ENCODE measurements around the gene ROR2.

Gene ROR2

DNA sequence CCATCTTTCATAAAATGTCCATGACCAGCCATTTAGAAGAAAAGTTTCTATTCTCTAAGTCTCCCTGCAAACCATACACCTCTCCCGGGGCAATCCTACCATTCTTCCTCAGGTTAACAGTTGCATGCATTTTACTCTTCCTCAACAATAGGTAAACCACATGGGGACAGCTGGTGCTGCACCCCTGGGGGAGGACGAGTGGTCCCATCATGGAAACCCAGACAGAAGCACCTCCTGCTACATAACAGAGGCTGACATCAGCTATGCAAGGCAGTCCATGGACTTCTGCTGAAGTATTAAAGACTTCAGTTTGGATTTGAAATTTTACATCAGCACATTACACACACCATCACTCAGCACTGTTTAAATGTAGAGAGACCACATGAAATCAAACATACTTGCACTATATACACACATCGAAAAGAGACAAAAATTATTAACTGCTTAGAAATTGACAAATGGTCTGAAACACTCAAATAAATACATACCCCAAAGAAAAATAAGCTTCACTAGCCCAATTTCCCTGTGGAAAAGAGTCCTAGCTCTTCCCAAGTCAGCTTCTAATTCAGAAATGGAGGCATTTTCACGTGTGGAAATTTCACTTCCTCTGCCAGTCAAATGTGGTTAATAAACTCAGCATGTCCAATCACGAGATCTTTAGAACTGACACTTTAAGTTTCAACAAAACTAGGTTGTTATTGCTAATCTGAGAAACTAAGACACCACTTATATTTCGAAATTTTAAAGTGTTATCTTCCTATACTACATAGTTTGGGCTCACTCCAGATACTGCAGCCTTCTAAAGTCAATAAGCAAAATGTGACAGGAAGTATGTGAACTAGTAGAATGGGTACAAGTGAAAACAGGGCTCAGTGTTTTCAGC lies 173.4 kb downstream of the ROR2 start:
- DNase-seq (ENCODE audit: low read depth, low spot score): no peak

DNA sequence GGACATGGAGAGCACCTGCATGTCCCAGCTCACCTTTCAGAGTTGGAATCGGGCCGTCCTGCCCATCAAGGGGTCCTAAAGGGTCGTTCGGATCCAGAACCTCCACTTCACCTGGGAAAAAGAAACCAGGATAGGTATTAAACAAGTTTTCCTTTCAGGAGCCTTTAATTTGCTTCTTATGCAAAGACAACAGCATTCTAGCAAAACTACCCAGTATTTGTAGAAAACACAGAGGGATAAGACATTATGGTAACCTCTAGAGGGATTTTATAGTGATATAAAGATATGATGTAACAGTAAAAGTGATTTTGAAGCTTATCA lies 174.4 kb downstream of the ROR2 start:
- no peak for DNase-seq (ENCODE audit: low read depth, low spot score)

DNA sequence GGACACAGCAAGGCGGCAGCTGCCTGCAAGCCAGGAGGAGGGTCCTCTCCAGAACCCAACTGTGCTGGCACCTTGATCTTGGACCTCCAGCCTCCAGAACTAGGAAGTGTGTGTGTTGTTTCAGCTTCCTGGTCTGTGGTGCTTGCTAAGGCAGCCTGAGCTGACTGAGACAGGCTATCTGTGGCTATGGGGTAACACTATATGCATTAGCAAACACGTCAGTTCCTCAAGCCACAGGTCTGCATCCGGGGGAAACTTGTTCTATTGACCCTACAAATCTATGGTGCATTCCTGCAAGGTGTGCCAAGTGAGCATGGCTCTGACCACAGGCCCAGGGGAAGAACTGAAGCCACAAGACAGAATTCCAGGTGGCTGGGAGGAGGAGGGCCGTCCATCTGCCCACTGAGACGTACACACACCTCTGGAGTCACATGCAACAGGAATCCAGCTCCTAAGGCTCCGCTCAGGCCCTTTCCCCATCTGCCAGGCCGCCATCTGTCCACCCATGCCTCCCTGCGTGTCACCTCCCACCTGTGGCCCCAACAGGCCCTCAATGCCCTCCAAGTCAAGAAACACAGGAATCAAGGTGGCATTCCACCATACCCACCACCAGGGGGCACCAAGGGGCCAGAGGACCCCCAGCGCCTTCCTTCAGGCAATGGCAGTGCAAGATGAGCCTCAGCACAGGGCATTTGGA lies 174.9 kb downstream of the ROR2 start:
- peak; percentile 28 for DNase-seq (ENCODE audit: low read depth, low spot score)

DNA sequence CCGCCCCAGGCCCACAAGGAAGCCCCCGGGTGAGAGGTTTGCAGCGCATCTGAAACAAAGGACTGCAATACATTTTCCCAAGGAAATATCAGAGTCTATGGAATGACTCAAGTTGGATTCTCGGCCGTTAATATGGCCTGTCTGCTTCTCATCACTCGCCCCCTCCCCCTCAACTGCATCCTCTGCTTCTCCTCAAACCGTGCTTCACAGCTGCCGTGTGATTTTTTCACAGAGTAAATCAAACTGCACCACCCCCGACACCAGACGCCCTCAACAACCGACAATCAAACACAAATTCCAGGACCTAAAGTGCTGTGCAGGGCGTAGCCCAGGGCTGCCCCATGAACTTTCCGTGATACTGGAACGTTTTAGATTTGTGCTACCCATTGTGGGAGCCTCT lies 176.9 kb downstream of the ROR2 start:
- no peak for DNase-seq (ENCODE audit: low read depth, low spot score)

DNA sequence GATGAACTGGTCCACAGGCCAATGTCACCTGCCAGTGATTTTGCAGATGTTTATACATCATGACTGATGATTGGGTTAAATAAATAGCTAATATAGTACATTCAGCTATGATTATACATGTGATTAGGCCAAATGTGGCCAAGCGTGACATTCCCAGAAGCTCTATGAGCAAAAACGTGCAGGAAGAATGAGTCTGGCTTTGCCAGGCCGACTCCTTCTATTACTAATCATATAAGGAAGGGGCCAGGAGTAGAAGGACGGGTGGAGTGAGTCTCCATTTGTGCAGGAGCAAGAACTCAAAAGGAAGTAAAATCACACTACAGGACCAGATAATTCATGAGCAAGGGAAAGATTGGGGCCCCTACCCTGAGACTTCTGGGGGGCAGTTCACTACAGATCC lies 178.2 kb downstream of the ROR2 start:
- DNase-seq (ENCODE audit: low read depth, low spot score): no peak

DNA sequence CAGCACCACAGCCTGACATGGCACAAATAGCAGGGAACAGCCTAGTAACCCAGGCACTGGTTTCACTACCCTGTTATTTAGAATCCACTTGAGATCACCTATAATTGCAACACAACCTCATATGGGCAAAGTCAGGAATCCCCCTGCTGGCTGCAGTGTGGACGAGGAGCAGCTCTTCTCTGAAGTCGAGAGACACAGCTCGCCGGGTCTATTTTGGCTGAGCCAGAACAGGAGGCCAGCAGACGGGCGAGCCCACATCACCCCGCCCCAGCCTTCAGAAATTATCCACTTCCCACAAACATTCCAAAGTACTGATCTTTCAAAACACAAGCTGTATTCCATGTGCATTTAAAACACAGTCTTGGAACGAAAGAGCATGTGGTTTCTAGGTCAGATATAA lies 179.0 kb downstream of the ROR2 start:
- DNase-seq (ENCODE audit: low read depth, low spot score): peak; percentile 58

DNA sequence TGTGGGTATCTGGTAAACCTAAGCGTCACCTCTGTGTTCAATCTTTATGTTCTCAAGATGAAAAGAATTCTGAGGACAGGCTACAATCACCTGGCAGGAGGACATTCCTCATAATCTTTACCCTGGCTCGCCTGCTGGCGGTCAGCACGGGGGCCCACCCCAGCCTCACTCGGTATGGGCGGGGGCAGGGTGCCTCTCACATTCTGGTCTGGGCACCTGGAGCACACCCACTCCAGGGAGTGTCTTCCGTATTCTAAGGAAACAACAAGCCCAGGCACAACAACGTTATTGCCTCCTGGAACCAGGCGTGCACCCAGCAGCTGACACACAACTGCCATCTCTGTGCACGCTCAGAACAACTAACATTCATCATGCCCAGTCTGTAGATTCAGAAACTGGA lies 179.8 kb downstream of the ROR2 start:
- DNase-seq (ENCODE audit: low read depth, low spot score): no peak

DNA sequence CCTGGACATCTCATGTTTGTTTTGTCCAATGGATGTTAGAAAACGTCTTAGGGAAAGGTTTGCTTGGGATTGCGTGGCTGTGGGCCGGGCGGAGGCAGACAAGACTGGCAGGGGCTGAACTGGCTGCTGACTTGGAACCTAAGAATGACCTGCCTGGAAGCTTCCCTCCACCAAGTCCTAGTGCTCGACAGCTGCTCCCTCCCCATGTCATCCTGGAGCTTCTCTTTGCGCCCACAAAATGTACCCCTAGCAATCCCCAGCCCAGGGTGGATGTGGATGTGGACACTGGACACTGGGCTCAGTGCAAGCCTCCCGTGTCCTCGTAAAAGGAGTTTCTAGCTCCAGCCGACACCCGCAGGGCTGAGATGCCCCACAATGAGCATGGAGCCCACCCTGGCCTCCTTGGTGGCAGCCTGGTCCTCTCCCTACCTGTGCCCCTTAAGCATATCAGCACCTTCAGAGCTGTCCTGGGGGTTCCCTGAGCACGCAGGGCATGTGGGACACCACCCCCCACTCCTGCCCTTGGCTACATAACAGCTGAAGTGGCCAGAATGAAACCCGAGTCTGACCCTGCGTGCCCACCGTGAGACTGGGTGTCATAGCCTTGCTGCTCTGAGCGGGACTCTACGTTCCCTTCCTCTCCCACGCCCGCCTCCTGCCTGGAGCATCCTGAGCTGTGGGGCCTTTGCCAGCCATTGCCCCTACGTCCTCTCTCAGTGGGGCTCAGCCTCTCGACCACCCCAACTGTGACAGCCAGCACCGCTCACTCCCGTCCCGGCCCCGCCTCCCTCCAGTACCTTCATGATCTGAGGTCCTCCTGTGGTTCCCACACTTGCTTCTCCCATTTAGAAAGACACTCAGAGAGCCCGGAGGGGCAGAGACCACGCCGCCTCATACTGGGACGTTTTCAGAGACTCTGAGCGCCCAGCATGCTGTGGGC lies 180.8 kb downstream of the ROR2 start:
- DNase-seq (ENCODE audit: low read depth, low spot score): no peak

DNA sequence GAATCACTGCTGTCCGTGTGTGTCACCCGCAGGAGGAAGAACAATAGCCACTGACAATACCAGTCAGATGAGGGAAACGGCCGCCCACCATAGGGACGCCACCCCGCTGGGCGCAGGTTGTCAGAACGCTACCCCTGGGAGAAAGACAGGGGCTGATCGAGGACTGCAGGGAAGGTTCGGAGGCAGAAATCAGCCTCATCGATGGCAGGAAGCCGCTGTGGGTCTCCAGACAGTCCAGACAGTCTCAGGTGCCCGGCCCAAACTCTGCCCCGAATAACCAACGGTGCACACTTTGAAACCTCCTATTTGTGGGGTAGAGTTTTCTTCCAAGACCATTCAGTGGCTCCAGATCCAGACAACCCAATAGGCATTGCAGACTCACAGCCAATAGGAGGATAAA lies 181.5 kb downstream of the ROR2 start:
- no peak for DNase-seq (ENCODE audit: low read depth, low spot score)

DNA sequence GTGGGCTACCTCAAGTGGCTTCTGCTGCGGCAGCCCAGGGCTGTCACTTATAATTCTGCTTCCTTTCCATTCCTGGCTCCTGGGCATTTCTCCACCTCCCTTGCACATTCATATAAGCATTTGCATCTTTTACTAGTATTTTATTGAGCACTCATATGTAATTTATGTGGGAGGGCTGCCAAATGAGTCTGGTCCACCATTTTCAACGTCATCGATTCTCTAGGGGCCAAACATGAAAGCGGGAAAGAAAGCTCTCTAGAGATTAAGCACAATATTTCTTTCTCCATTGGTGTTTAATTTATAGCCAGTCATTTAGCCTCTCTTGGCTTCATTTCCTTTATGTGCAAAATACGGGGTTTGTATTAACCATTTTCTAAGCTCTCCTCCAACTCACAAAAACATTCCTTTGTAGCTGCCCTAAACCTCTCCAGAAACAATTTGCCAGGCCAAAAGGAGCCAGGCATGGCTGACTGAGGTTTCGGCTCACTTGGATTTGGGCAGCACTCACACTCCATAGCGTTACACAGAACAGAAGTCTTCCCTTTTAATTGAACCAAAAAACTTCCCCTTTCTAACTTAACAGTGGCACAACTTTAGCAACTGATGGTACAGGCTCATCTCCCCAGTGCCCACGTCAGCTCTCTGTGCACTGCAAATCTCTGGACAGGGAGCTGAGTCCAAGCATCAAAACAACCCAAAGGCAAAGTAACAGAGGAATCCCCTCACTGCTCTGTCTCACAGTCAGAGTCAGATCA lies 183.5 kb downstream of the ROR2 start:
- no peak for DNase-seq (ENCODE audit: low read depth, low spot score)

DNA sequence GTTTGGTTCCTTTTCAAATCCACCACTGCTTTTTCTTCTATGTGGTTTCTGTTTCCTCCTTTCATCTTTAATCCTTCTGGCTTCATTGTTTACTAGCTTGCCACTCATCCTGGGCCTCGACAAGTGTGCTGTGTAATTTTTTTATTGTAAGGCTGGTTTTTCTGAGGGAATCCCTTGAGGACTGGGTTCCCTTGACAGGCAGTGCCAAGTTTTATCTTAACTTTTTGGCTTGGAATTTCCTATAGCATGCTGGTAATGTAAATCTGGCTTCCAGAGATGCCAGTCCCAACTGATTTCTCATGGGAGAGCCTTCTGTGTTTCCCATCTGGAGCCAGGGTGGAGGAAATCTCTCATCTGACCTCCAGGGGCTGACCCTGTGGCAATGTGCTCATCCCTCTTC lies 184.7 kb downstream of the ROR2 start:
- DNase-seq (ENCODE audit: low read depth, low spot score): no peak

DNA sequence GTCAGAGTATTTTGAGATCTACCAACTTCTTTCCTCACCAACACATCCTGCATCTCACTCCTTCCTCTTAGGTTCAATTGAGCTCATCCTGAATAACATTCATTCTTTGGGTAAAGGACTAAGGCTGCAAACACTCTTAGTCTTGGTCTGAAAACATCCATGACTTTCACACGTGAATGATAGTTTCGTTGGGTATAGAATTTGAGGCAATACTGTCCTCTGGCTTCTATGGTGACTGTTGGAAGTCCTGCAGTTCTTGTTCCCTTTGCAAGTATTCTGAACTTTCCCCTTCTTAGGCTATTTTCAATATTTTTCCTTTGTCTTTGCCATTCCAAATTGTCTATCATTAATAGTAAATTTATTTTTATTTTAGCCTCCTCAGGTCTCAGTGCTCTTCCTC lies 185.4 kb downstream of the ROR2 start:
- DNase-seq (ENCODE audit: low read depth, low spot score): no peak

DNA sequence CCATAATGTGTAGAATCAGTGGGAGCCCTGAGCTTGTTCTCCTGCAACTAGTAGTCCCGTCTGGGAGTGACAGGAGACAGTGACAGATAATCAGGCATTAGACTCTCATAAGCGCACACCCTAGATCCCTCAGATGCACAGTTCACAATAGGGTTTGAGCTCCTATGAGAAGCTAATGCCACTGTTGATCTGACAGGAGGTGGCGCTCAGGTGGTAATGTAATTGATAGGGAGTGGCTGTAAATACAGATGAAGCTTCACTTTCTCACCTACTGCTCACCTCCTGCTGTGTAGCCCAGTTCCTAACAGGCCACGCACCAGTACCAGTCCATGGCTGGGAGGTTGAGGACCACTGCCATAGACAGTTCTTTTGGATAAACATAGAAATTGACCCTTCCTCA lies 188.7 kb downstream of the ROR2 start:
- no peak for DNase-seq (ENCODE audit: low read depth, low spot score)

DNA sequence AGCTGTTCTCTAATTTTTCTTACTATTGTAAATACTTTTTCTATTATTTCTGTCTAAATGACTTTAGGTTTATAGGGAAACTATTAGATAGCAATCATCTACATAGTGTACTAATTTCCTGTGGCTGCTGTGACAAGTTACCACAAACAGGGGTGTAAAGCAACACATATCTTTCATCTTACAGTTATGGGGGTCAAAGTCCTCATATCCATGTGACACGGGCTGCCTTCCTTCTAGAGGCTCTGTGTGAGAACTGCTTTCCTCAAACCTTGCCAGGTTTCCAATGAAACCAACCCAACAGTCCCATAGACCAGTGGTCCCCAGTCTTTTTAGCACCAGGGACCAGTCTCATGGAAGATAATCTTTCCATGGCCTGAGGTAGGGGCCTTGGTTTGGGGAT lies 189.1 kb downstream of the ROR2 start:
- no peak for DNase-seq (ENCODE audit: low read depth, low spot score)

DNA sequence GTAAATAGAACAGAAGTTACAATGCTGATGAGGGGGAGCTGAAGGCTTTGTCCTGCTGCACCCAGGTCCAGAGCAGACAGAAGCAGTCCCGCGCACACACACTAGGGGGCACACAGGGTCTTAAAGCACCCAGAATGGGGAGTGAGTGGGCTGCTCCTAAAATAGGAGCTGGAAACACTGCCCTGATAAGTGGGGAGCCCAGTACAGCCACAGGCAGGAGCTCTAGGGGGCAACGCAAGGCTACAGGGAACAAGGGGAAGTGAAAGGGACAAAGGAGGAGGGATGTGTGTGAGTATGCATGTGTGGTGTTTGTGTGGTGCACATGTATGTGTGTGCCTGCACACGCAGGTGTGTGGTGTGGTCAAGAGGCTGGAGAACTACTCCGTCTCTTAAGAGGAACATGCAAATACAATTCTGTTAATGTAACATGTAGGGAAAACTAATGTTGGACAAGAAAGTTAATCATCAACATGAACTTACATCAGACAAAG lies 191.5 kb downstream of the ROR2 start:
- no peak for DNase-seq (ENCODE audit: low read depth, low spot score)

DNA sequence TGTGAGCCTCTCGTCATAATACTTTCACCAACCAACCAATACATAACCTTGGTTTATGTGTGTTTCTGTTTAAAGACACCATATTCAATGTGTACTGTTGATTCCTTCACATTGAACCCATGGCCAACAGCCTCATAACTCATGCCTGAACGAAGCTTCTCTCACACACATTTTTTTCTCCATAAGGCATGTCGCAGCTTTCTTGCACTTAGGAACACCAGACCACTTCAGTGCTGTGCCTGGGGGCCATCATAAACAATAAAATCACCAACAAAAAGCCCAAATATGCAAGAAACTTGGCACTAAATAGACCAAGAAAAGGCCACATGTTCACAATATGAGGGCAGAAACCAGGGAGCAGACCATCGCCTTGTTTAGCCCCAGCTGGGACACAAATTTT lies 192.2 kb downstream of the ROR2 start:
- no peak for DNase-seq (ENCODE audit: low read depth, low spot score)

DNA sequence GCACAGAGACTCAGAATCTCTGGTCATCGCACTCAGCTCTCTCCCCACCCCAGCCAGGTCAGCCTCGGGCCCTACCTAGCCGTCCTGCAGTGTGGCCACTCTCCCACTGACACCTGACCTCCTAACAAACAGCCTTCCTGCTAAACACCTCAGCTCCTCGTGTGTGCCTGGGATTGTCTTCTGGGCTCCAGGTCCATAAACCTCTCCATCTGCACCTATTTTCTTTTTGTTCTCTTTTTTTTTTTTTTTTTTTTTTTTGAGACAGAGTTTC lies 193.6 kb downstream of the ROR2 start:
- DNase-seq (ENCODE audit: low read depth, low spot score): no peak

DNA sequence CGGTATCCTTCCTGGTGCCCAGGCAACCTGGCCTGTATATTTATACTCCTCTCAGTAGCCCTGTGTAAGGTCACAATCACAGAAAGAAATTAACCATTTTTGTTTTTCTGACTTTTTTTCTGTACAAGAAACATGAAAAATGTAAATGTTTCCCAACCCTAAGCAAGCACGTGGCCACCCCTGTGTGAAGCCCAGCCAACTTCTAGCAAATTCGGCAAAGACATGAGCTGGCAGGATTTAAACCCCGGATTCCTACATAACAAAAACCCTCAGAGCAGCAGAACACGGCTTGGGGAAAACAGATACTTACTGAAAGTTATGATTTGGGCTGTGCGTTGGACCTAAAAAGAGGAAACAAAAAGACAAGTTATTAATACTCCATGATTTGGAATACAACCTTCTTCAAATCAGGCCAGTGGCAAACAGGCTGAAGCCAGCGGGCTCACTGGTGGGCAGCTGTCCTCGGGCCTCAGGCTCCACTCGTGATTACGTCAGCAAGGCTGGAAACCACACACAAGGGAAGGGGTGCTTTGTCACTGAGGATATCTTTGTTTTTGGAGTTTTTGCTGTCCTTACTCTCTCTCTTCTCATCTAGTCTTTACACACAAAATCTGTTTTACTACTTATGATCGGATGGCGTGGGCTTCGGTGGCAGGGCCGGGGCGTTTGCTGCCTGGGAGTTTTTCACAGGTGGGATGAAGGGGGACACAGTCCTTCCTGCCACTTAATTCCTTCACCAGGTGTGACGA lies 194.1 kb downstream of the ROR2 start:
- no peak for DNase-seq (ENCODE audit: low read depth, low spot score)

DNA sequence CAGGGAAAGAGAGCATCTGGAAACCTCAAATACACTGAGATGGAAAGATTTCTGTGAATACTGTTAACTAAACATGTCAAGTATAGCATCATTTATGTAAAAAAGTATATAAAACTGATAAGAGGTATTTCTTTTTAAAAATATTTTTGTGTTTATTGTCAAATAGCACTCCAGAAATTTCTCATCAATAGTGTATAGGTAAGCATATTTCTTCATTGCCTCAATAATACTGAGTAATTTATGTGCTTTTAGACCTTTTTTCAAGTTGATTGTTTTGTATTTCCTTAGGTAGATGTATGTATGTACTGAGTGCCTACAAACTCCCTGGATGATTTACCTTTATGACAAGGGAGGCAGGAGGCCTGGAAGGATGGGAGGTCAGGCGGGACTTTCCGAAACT lies 196.3 kb downstream of the ROR2 start:
- DNase-seq (ENCODE audit: low read depth, low spot score): no peak

DNA sequence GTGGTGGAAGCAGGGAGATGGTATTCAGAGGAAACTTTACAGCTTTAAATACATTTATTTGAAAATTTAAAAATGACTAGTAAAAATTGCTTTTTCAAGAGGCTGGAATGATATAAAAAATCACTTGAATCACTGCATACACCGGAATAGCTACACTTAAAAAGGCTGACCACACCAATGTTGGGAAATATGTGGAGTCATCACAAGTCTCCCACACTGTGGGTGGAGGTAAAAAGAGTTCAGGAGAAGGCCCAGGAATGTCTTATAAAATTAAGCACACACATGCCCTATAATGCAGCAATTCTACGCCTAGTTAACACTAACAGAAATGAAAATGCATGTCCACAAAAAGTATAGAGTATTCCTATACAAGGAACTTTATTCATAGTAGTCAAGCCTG lies 198.1 kb downstream of the ROR2 start:
- no peak for DNase-seq (ENCODE audit: low read depth, low spot score)

DNA sequence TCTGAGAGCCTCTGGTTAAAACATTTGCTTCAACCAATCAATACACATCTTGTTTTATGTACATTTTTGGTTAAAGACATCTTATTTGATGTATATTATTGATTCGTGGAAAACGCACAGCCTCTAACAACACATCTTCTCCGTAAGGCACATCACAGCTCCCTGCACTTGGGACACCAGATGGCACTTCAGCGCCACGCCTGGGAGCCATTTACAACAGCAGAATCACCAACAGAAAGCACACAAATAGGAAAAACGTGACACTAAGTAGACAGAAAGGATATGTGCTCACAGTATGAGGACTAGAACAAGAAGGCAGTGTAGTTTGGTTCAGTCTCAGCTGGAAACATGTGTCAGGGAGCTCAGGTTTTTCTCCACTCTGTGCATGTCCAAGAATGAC lies 199.7 kb downstream of the ROR2 start:
- no peak for DNase-seq (ENCODE audit: low read depth, low spot score)
